Measurements from ENCODE around the gene NME9. TPM values are rescaled to one million over a fixed set of nuclear protein-coding genes. Genes with fewer than 3 reads are reported as not detected.

NME9 gene
- total RNA-seq, 6 experiments from 2014 or later = not detected

- Mint-ChIP-seq H3K4me1 (ENCODE audit: low read depth) (peaks cover 33% of the 10 kb centered on the region), H3K27me3 (ENCODE audit: insufficient read depth) (no peaks in the 10 kb centered on the region; the same call in none of the 2 replicates), H3K4me3 (no peak overlapping the region), H3K27ac (no peak overlapping the region), H3K9me3 (no peaks in the 10 kb centered on the region), H3K36me3 (ENCODE audit: low read depth) (no peaks in the 10 kb centered on the region)
- TF ChIP-seq CTCF (IDR thresholded peaks at IDR 0.05) = no peak
- no peak for DNase-seq
Observed at GRCh38 chr3:138355071-138355470, 25.4 kb upstream of the NME9 start.

- Mint-ChIP-seq H3K27ac (no peak overlapping the region), H3K27me3 (ENCODE audit: insufficient read depth) (no peaks in the 10 kb centered on the region; the same call in none of the 2 replicates), H3K4me3 (no peak overlapping the region), H3K9me3 (no peaks in the 10 kb centered on the region), H3K36me3 (ENCODE audit: low read depth) (no peaks in the 10 kb centered on the region), H3K4me1 (ENCODE audit: low read depth) (peaks cover 38% of the 10 kb centered on the region)
- no peak for TF ChIP-seq CTCF (IDR thresholded peaks at IDR 0.05)
- DNase-seq = no peak
Observed at GRCh38 chr3:138354376-138354775, 24.7 kb upstream of the NME9 start.

- Mint-ChIP-seq H3K27me3 (ENCODE audit: insufficient read depth) (no peaks in the 10 kb centered on the region; the same call in none of the 2 replicates), H3K9me3 (no peaks in the 10 kb centered on the region), H3K27ac (no peak overlapping the region), H3K4me1 (ENCODE audit: low read depth) (peaks cover 48% of the 10 kb centered on the region), H3K4me3 (no peak overlapping the region), H3K36me3 (ENCODE audit: low read depth) (no peaks in the 10 kb centered on the region)
- DNase-seq = no peak
- TF ChIP-seq CTCF (IDR thresholded peaks at IDR 0.05) = no peak
Observed at GRCh38 chr3:138351916-138352550, 22.4 kb upstream of the NME9 start.

- no peak for TF ChIP-seq CTCF (IDR thresholded peaks at IDR 0.05)
- Mint-ChIP-seq H3K9me3 (no peaks in the 10 kb centered on the region), H3K27me3 (ENCODE audit: insufficient read depth) (no peaks in the 10 kb centered on the region; the same call in none of the 2 replicates), H3K36me3 (ENCODE audit: low read depth) (no peaks in the 10 kb centered on the region), H3K27ac (no peak overlapping the region; the same call in 1 of the 2 replicates), H3K4me1 (ENCODE audit: low read depth) (peaks cover 50% of the 10 kb centered on the region), H3K4me3 (no peak overlapping the region)
- no peak for DNase-seq
Observed at GRCh38 chr3:138351151-138351550, 21.5 kb upstream of the NME9 start.

- peak overlapping the region; percentile 92 for H3K4me3 Mint-ChIP-seq
- TF ChIP-seq CTCF (IDR thresholded peaks at IDR 0.05) = no peak
- peaks cover 3% of the 10 kb centered on the region for H3K27me3 Mint-ChIP-seq (ENCODE audit: insufficient read depth)
- no peaks in the 10 kb centered on the region for H3K36me3 Mint-ChIP-seq (ENCODE audit: low read depth)
- no peak for DNase-seq
- H3K9me3 Mint-ChIP-seq = no peaks in the 10 kb centered on the region
- peak overlapping the region; percentile 83 for H3K27ac Mint-ChIP-seq
- peaks cover 50% of the 10 kb centered on the region for H3K4me1 Mint-ChIP-seq (ENCODE audit: low read depth)
Observed at GRCh38 chr3:138349926-138350665, 20.4 kb upstream of the NME9 start.
